SU-DHL-6 (cell line): ENCODE data around the gene HLA-G.

Source experiments
- EZH2phosphoT487 ChIP-seq: fragments of 200-600 bp; sonication (generic), shearing (Covaris generic); conservative IDR thresholded peaks from 2 replicates; pipeline ENCODE4 v1.6.1; 2018; ENCODE audit warnings: mild to moderate bottlenecking, antibody characterized with exemption, low read length, moderate library complexity, mixed read lengths
- TF ChIP-seq, protein P1 (sequence below): fragments of 200-600 bp; sonication (generic); IDR thresholded peaks from one replicate; pipeline ENCODE4 v1.5.1; 2017; ENCODE audit warnings: antibody characterized with exemption, mild to moderate bottlenecking, low read length, moderate library complexity; ENCODE audit not compliant: insufficient read depth, poor library complexity, severe bottlenecking

- TF ChIP-seq, protein P1, sequence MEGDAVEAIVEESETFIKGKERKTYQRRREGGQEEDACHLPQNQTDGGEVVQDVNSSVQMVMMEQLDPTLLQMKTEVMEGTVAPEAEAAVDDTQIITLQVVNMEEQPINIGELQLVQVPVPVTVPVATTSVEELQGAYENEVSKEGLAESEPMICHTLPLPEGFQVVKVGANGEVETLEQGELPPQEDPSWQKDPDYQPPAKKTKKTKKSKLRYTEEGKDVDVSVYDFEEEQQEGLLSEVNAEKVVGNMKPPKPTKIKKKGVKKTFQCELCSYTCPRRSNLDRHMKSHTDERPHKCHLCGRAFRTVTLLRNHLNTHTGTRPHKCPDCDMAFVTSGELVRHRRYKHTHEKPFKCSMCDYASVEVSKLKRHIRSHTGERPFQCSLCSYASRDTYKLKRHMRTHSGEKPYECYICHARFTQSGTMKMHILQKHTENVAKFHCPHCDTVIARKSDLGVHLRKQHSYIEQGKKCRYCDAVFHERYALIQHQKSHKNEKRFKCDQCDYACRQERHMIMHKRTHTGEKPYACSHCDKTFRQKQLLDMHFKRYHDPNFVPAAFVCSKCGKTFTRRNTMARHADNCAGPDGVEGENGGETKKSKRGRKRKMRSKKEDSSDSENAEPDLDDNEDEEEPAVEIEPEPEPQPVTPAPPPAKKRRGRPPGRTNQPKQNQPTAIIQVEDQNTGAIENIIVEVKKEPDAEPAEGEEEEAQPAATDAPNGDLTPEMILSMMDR: no peak
- no peak for TF ChIP-seq EZH2phosphoT487
These were observed 13.1 kb upstream of the HLA-G start for GRCh38 chr6:29814379-29815117.
